Pons (tissue), 1 donor: ENCODE results near the gene BDH1.
A peak's percentile ranks its signal among the peaks of the same experiment; 100 is the strongest.
"Not testable (repeated sequence)": the region's sequence is repeated elsewhere in the genome, so short reads cannot be mapped to it uniquely, and the experiment has no call there.

Experiments used
- DNase-seq: peaks from one replicate; pipeline ENCODE4 v3.0.0-alpha.2; 2016; ENCODE audit warnings: low spot score

The BDH1 gene

GRCh38 chr3:197578376-197578775, 22.6 kb upstream of the BDH1 start:
- DNase-seq, result no peak

GRCh38 chr3:197577366-197578074, 21.8 kb upstream of the BDH1 start:
- DNase-seq, result no peak

GRCh38 chr3:197576838-197577237, 21.1 kb upstream of the BDH1 start:
- DNase-seq, result no peak

GRCh38 chr3:197575362-197575761, 19.6 kb upstream of the BDH1 start:
- DNase-seq, result no peak

- not testable (repeated sequence) for DNase-seq
Measured at GRCh38 chr3:197574396-197574991, 18.7 kb upstream of the BDH1 start.

- DNase-seq, result no peak
Measured at GRCh38 chr3:197573048-197573767, 17.4 kb upstream of the BDH1 start.

GRCh38 chr3:197571880-197572172, 16.1 kb upstream of the BDH1 start:
- DNase-seq, result not testable (repeated sequence)

- DNase-seq, result not testable (repeated sequence)
Measured at GRCh38 chr3:197571074-197571879, 15.5 kb upstream of the BDH1 start.

- not testable (repeated sequence) for DNase-seq
Measured at GRCh38 chr3:197569433-197569832, 13.7 kb upstream of the BDH1 start.

- peak; percentile 93 for DNase-seq
Measured at GRCh38 chr3:197567904-197568681, 12.3 kb upstream of the BDH1 start.

- DNase-seq, result not testable (repeated sequence)
Measured at GRCh38 chr3:197566155-197566554, 10.4 kb upstream of the BDH1 start.

GRCh38 chr3:197564097-197564843, 8.5 kb upstream of the BDH1 start:
- no peak for DNase-seq

GRCh38 chr3:197562398-197563251, 6.9 kb upstream of the BDH1 start:
- no peak for DNase-seq

- no peak for DNase-seq
Measured at GRCh38 chr3:197561926-197562325, 6.2 kb upstream of the BDH1 start.

GRCh38 chr3:197559651-197560050, 3.9 kb upstream of the BDH1 start:
- DNase-seq, result no peak

GRCh38 chr3:197554562-197555280, 1.0 kb downstream of the BDH1 start:
- DNase-seq, result peak; percentile 98

GRCh38 chr3:197554196-197554561, 1.6 kb downstream of the BDH1 start:
- DNase-seq, result no peak

GRCh38 chr3:197552198-197552597, 3.6 kb downstream of the BDH1 start:
- no peak for DNase-seq

- DNase-seq, result no peak
Measured at GRCh38 chr3:197550489-197550888, 5.3 kb downstream of the BDH1 start.
